Neural crest cell (in vitro differentiated cells): ENCODE results near the gene DDX27. TPM values are rescaled to one million over a fixed set of nuclear protein-coding genes. Genes with fewer than 3 reads are reported as not detected.

ENCODE experiments used
- DNase-seq: peaks from one replicate; pipeline ENCODE4 v3.0.0; 2021; ENCODE audit warnings: low read depth, mixed read lengths, low spot score
- H3K27ac Mint-ChIP-seq: one replicate; pipeline ENCODE4 v1.8.0; 2021; ENCODE audit warnings: mild to moderate bottlenecking, mixed read lengths; ENCODE audit not compliant: unreplicated experiment
- H3K27me3 Mint-ChIP-seq: 2 replicates; pipeline ENCODE4 v1.8.0; 2021; ENCODE audit warnings: low read depth, mild to moderate bottlenecking, mixed read lengths
- H3K36me3 Mint-ChIP-seq: 2 replicates; pipeline ENCODE4 v1.8.0; 2021; ENCODE audit warnings: low read depth, mild to moderate bottlenecking, mixed read lengths
- H3K4me1 Mint-ChIP-seq: 2 replicates; pipeline ENCODE4 v1.8.0; 2021; ENCODE audit warnings: mixed read lengths
- H3K4me3 Mint-ChIP-seq: one replicate; pipeline ENCODE4 v1.8.0; 2021; ENCODE audit warnings: mild to moderate bottlenecking, mixed read lengths
- H3K9me3 Mint-ChIP-seq: 2 replicates; pipeline ENCODE4 v1.8.0; 2021; ENCODE audit warnings: mixed read lengths
- total RNA-seq: library from RNA; stranded (reverse); gene quantifications from 2 replicates; pipeline ENCODE4 v1.2.1, GENCODE V29; 2021
- TF ChIP-seq, protein P1 (sequence below): fragments of 200-600 bp; sonication (generic); conservative IDR thresholded peaks from 2 replicates; pipeline ENCODE4 v1.5.0; 2021; ENCODE audit warnings: antibody characterized with exemption, mild to moderate bottlenecking

Gene DDX27
- total RNA-seq, 1 donor from 2014 or later, result 33.2 TPM

- Mint-ChIP-seq H3K4me1 (peaks cover 72% of the 10 kb centered on the region), H3K27me3 (peaks cover 29% of the 10 kb centered on the region), H3K27ac (no peak overlapping the region), H3K9me3 (peaks cover 2% of the 10 kb centered on the region), H3K4me3 (peak overlapping the region; percentile 97), H3K36me3 (peaks cover 84% of the 10 kb centered on the region)
- TF ChIP-seq, protein P1, sequence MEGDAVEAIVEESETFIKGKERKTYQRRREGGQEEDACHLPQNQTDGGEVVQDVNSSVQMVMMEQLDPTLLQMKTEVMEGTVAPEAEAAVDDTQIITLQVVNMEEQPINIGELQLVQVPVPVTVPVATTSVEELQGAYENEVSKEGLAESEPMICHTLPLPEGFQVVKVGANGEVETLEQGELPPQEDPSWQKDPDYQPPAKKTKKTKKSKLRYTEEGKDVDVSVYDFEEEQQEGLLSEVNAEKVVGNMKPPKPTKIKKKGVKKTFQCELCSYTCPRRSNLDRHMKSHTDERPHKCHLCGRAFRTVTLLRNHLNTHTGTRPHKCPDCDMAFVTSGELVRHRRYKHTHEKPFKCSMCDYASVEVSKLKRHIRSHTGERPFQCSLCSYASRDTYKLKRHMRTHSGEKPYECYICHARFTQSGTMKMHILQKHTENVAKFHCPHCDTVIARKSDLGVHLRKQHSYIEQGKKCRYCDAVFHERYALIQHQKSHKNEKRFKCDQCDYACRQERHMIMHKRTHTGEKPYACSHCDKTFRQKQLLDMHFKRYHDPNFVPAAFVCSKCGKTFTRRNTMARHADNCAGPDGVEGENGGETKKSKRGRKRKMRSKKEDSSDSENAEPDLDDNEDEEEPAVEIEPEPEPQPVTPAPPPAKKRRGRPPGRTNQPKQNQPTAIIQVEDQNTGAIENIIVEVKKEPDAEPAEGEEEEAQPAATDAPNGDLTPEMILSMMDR, result no peak
- no peak for DNase-seq
Measured at GRCh38 chr20:49285233-49285668, 66.0 kb downstream of the DDX27 start.

GRCh38 chr20:49285813-49286494 is 66.7 kb downstream of the DDX27 start:
- DNase-seq, result no peak
- TF ChIP-seq, protein P1, result no peak
- Mint-ChIP-seq H3K27me3 (peaks cover 25% of the 10 kb centered on the region), H3K36me3 (peaks cover 81% of the 10 kb centered on the region), H3K9me3 (peaks cover 2% of the 10 kb centered on the region), H3K4me1 (peaks cover 70% of the 10 kb centered on the region), H3K4me3 (peak overlapping the region; percentile 97), H3K27ac (no peak overlapping the region)

DNA sequence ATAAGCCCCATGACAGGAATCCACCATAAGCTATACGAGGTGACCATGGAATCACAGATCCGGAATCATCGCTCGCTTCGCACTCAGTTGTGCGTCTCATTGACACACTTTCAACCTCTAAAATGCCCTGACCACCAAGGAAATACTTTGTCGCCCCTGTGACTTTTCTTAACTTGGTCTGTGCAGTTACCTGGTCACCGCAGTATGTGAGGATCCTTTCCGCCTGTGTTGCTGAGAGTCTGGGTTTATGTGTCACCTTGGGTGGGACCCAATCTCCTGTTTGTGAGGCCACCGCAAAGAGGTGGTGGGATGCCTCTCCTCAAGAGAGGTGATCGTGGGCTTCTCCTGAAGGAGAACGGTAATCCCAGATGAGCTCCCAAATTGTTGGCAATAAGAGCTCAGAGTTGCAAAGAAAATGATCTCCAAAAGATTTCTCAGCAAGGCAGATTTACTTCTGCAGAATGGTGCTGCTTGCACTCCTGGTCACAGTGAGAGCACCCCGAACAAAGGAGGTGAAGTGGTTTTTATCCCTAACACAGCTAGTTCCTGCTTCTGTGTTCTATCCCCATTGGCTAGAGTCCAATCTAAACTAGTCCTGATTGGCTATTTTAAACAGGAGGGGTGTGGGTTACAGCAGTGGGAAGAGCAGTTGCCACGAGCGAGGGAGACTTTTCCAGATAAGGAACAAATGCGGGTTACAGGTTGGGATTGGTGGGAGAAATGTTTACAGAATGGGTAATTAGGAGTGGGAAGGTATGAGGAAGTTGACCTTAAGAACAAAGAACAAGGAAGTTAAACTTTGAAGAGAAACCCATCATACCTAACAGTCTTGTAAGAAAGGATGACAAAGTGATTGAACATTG is 67.7 kb downstream of the DDX27 start:
- Mint-ChIP-seq H3K4me1 (peaks cover 64% of the 10 kb centered on the region), H3K36me3 (peaks cover 75% of the 10 kb centered on the region), H3K27ac (peak overlapping the region; percentile 59), H3K9me3 (peaks cover 2% of the 10 kb centered on the region), H3K27me3 (peaks cover 18% of the 10 kb centered on the region), H3K4me3 (peak overlapping the region; percentile 97)
- no peak for DNase-seq
- TF ChIP-seq, protein P1, result no peak

- no peak overlapping the region for H3K27ac Mint-ChIP-seq
Measured at GRCh38 chr20:49287555-49288249, 68.5 kb downstream of the DDX27 start.

More at GRCh38 chr20:49287555-49288249, 68.5 kb downstream of the DDX27 start:
- Mint-ChIP-seq H3K9me3 (peaks cover 2% of the 10 kb centered on the region), H3K4me3 (peak overlapping the region; percentile 97), H3K36me3 (peaks cover 70% of the 10 kb centered on the region), H3K4me1 (peaks cover 56% of the 10 kb centered on the region), H3K27me3 (peaks cover 18% of the 10 kb centered on the region)
- DNase-seq, result no peak
- TF ChIP-seq, protein P1, result no peak
